TTC549 (cell line): ENCODE measurements around the gene KIRREL1.

Source experiments
- FAIRE-seq: peaks from 2 replicates; lab custom pipeline; 2012; peaks lifted over from hg19 to GRCh38; lab: Jason Lieb, UNC

The KIRREL1 gene

DNA sequence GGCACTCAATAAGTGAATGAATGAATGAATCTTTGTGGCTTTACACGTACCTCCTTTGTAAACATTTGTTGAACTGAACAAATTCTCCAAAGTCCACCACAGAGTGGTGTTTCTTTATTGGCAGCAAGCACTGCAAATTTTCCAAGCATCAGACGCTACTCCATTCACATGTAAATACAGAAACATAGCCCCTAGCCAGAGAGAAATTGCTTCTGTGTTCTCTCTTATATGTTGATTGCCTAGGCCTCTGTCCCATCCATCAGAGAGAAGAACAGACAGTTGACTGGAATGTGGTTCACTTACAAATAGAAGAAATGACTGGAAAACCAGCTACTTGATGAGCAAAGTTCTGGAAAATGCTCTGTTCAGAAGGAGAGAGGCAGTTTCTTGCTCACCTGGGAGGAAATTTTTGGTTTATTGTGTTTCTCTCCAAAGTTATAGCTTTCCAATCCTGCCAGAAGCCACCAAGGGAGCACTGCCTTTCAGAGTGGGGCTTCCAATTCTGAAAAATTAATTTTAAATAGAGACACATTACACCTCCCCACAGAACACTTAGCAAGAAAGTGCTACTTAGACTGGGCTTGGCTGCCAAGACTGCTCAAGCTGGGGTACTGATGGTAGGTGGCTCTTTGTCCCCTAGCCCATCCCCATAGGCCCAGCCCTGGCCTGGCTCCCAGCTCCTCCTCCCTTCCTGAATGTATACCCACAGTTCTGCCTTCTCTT, 18.1 kb upstream of the KIRREL1 start:
- FAIRE-seq = no peak

DNA sequence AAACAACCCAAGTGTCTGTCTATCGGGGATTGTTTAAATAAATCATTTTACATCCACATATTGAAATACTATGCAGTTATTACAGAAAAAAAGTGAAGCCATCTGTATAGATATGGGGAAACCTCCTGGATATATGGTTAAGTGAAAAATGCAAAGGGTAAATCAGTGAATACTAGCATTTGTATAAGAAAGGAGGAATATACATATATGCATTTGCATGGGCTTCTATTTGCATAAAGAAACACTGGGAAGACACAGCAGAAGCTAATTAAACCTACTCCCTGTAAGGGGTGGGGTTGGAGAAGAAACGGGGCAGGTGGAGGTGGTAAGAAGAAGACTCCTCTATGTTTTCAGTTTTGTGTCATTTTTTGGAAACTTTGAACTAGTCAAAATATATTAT, 16.6 kb upstream of the KIRREL1 start:
- no peak for FAIRE-seq

GRCh38 chr1:157978586-157979403, 14.7 kb upstream of the KIRREL1 start:
- FAIRE-seq = no peak

DNA sequence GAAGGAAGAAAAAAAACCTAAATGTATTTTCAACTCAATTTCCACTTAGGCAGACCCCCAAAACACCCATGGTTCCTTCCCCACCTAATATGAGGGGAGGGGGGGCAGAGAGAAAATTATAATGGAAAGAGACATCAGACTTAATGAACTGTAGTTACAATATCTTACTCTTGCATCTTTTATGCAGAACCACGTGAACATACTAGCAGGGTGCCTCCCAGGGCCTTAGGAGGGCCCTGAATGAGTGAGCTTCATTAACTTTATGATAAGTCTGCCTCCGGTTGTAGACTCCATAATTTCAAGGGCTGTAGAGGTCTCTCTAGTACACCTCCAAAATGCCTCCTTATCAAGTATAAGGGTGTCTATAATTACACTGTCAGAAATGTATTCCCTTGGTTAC, 11.3 kb upstream of the KIRREL1 start:
- no peak for FAIRE-seq

DNA sequence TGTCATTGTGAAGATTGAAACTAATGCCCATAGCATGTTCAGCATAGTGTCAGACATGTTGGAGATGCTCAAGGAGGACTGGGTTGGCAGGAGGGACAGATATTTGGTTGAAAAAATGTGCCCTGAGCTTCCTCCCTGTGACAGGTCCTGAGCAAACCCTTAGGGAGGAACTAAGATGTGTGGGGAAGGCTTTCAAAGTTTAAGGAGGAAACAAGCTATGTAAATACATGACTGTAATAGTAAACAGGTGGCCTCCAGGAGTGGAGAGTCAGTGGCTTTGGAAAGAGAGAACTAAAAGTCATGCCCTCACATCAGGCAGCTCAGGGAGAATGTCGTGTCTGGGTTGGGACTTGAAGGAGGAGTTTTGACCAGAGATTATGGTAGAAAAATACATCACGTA, 9.7 kb upstream of the KIRREL1 start:
- FAIRE-seq = no peak

GRCh38 chr1:157984469-157984868, 9.0 kb upstream of the KIRREL1 start:
- FAIRE-seq = no peak

DNA sequence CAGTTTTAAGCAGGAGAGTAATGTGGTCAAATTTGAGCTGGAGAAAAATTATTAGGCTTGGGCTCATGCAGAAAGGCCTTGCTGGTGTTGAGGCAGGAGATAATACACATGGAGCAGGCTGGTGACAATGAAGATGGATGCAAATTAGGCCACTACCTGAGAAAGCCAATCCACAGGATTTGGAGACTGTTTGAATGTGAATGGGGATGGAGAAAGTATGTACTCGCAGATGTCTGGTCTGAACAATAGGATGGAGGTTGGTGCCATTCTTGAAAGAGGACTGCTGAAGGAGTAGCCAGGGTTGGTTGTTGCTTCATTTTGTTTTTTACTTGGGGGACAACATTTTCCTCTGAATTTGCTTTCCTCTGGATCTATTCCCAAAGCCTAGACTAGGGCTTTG, 8.0 kb upstream of the KIRREL1 start:
- FAIRE-seq = no peak

GRCh38 chr1:157988002-157988401, 5.4 kb upstream of the KIRREL1 start:
- FAIRE-seq = no peak

DNA sequence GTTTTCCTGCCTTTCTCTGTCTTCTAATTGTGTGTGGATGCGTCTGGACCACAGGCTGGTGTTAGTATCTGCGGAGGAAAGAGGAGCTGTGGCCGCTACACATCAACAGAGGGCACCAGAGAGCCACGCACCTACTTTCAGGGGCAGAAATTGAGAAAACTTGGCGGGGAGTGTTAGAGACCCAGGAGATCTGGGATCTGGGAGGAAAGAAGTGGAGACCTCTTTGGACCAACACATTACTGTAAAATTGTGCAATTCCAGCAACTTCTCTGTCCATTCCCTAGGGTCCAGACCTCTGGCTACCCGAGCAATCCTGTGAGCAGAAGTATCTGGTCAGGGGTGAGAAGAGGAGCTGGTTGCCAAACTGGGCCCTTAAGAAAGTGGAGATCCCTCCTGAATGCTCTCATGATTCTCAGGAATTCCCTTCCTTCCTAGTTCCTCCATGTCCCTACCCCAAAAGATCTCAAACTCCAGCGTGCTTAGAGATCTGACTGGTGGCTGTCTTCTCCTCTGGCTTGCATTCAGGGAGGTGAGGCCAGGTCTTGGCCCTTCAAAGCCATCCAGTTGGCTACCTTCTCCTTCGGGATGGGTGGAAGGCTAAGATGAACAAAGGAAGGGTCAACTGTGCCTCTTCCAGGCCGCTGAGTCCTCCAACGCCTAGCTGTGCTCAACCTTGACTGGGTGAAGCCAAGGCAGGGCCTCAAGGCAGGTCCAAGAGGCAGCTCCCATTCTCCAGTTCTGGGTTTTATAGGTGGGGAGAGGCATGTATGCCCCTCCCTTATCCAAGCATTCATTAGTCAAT, 1.2 kb upstream of the KIRREL1 start:
- FAIRE-seq = peak; percentile 96

DNA sequence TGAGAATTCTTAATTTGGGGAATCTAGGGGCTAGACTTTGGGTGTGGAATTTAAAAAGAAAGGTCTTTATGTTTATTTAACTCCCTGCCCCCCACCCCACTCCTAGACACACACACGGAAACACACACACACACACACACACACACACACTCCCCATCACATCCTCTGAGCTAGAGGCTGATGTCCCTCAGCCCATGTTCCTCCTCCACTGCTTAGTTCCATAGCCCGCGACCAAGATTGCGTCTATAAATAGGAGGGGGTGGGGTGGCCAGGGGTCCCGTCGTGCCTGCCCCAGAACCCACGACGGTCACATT, 655 bp upstream of the KIRREL1 start:
- FAIRE-seq = no peak

DNA sequence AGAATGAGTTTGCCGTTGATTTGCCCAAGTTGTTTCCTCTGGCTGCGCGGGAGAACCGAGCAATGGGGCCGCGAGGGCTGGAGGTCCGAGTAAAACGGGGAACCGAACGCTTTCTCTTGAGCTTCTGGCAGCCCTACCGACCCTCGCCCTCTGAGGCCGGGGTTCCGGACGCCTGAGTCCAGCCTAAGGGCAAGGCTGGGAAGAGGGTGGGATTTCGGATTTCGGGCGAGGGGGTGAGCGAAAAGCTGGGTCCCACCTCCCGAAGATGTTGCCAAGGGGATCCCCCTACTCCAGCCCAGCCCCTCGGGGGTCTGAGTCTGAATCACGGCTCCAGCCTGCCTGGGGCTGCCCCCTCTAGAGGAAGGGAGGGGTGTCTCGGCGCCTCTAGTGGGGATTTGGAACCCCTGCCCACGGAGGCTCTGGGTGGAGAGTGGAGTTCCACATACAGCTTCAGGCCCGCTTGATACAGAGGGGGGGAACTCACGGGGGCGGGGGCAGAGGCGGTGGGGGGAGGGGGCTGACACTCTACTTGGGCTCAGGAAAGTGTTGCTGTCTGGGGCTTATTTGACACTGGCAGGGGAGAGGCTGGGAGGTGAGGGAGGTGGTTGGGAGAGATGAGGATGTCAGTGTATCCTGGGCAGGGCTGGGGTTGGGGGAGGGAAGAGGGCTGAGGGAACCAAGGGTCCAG, 617 bp downstream of the KIRREL1 start:
- FAIRE-seq = no peak

DNA sequence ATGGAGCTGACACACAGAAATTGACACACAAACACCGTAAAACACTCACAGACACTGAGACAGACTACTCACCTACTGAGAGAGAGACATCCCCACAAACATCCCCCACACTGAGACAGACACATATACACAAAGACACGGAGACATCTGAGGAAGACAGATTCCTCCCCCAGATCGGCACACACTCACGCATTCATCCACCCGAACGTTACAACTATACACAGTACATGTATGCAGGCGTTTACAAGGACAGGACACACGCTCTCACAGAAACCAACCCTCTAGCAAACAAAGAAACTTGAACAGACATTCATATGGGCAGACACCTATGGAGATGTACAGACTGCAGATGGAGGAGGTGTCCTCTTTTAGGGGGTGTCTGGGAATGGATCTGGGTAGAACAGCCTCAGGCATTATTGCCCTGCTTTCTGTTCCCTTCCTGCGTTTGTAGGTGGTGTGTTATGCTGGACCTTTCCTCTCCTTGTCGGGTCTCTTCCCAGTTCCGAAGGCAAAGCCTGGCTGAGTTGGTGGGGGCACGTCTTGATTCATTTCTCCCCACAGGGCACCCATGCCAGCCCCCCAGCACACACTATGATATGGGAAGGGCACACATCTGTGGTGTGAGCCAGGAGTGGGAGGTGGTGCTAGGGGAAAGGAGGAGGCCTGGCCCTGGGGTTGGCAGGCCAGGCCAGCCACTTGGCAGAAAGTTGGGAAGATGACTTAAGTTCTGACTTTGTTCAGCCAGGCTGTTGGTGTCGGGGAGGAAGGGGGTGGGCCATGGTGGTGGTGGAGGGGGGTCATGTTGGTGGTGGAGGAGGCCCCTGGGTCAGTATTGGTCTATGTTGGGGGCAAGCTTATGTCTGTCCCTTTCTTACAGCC, 1.5 kb downstream of the KIRREL1 start:
- no peak for FAIRE-seq

DNA sequence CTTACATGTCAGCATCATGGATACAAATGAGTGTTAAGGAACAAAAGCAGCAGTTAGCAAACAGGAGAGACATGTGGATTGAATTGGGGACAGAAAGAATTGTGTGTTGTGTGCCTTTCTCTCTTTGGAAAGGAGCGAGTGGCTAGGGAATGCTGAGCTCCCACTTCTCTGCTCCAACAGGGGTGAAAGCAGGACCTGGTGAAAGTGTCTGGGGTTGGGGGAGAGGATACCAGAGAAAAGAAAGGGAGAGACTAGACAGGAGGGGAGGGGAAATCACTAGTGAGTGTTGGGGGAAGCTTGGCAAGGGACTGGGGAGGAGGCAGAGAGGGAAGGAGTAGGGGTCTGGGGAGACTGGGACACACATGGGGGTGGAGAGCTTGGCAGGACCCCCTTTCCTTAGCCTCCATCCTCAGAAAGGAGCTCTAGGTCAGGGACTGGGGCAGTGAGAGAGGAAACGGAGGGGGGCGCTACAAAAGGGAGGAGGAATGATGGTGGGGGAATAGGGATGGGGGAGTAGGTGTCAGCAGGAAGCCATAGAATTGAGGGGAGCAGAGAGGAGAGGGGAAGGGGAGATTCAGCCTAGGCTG, 2.2 kb downstream of the KIRREL1 start:
- no peak for FAIRE-seq

DNA sequence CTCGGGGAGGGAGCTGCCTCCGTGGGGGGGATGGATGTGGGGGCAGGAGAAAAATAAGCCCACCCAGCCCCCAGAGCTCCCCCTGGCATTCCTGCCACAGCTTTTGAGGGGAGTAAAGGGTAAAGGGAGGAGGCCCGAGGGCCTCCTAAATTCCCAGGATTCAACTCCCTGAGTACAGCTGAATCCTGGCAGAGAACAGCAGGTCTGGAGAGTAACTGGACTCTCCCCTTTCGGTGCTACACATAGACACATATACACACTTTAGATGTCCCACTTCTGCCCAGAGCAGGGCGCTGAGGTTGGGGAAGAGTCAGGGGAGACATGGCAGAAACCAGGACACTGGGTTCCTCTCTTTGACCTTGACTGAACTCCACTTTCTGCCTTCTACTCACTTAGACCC, 3.0 kb downstream of the KIRREL1 start:
- FAIRE-seq = no peak

- no peak for FAIRE-seq
Measured at GRCh38 chr1:158000507-158000906, 7.1 kb downstream of the KIRREL1 start.

DNA sequence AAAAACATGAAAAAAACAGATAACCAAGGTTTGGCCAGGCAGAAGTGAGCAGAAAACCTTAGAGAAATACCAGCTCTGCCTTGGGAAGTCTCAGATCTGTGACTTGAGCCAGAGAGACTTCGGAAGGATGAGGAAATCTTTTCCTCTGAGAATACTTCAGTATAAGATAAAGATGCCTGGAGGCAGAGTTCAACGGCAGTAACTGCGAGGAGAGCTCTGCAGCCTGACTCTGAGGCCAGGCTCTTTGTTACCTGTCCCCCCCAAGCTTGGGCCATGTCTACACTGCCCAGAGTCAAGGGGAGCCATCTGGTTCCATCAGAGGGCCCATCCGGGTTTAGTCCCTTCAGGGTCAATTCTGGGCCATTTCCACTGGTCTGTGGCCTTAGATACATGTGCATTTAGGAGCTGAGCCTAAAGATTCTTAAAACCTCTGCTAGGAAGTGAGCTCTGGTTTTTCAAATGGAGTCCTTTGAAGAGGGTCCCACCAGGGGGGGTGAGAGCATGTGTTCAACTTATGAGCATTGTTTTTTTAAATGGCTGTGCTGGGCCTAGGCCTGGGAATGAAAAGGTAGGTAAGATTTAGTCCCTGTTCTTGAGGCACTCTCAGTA, 8.7 kb downstream of the KIRREL1 start:
- peak; percentile 85 for FAIRE-seq

GRCh38 chr1:158002631-158003405, 9.4 kb downstream of the KIRREL1 start:
- FAIRE-seq = no peak

DNA sequence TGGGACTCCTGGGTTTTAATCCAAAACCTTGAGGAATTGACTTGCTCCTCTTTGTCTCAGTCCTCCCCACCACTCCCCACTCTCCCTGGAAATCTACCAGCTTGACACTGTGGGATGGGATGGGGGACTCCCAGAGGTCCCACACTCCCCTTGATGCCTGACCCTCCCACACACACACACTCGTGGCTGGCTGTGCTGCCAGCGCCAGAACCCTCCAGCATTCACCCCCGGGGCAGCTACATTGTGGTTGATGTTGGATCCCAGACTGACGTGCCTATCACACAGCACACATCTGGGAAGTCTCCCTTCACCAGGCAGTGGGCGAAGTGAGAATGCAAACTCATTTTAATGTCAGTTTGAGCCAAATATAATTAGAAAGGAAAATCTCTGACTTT, 10.0 kb downstream of the KIRREL1 start:
- no peak for FAIRE-seq

DNA sequence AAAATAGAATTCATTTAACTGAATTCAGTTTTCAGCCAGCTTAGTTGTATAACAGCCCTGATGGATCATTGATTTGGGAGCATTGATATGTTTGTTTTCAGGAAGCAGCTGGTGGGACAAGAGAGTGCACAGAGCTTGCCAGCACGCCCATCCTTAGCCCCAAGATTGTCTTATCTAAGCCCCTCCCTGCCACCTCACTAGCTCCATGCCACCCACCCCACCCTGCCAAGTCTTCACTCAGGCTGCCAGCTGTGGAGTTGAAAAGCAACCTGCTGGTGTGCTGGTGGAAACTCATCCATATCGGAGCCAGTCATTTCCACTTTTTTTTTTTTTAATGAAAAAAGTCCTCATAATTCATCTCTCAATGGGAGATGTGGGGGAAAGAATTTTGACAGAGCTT, 11.8 kb downstream of the KIRREL1 start:
- FAIRE-seq = no peak

GRCh38 chr1:158007180-158007579, 13.7 kb downstream of the KIRREL1 start:
- FAIRE-seq = no peak
